Suppressor macrophage treated with lipopolysaccharide for 4 hours (primary cell): ENCODE measurements around the gene MAGI2.

Experiments used
- DNase-seq: peaks from one replicate; pipeline ENCODE4 v3.0.0-alpha.2; 2020

The MAGI2 gene

DNA sequence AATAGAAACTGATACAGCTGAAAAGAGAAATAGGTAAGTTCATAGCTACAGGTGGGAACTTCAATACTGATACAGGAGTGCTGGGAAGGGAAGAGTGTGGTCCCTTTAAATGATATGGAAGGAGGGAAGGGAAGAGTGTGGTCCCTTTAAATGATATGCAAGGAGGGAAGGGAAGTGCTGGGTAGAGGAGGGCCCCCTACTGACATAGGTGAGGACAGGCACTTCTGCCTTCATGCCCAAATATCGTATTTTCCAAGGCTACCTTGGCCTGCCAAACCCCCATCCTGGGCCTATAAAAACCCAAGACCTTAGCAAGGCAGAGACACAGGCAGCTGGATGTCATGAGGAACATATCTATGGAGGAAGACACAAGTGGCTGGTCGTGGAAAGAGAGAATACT is 92.3 kb downstream of the MAGI2 start:
- no peak for DNase-seq

DNA sequence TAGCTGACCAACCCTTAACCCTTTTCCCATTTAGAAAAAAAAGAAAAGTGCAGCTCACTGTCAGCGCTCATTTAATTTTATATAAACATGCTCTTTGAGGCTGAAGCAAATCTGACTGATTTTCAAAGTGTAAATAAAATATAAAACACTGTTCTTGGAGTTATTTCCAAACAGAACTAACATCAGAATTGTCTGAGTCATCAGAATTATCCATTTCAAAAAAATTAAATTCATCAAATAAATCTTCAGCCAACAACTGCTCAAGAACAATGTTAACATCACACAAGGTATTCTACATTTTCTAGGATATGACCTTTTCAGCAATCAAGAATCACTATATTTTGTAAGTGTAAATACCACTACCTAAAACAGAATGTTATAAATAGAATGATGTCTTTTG is 93.6 kb downstream of the MAGI2 start:
- DNase-seq: no peak

DNA sequence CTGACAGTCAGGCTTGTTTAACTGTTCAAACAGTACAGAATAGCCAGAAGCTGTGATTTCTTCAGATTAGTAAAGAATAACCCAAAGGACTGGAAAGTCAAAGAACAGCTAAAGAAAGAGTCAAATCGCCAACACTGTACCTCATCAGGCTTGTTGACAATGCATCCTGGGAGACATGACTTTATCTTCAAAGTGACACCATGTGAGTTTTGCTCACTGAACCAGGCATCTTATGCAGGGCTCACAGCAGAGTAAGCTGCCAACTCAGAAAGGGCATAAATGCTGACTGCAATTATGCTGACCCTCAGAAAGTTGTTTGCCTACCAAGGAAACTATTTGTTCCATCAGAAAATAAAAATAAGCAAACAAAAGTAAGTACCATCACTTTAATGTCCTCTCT is 96.4 kb downstream of the MAGI2 start:
- no peak for DNase-seq

DNA sequence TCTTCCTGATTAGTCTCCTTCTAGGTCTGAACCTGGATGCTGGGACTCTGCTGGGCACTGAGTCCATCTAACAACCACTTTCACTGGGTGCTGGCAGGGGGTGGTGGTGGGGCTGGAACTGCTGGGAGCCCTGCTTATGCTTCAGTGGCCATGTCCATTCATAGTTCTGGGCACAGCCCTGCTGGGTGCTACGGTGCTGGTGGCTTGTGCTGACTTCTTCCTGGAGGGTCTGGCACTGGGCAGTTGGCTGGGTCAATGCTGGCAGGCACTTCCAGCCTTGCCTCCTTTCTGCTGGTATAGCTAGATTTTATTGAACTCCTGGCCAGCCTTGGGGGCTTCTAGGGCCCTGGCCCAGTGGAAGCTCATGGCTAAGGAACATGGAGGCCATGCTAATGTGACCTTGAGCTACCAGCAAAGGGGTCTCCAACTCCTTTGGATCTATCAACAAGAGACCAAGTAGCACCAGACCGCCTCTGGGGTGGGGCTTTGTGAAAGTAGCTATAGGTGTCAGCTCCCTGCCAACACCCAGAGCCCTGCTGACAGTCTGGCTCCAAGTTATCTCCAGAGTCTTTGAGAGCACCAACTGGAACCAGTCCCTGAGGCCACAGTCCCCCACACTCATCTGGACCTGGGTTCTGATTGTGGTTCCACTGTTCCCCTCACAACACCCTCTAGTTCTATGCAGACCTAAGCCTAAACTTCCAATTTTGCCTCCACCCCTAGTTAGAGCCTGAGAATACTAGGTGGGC is 99.6 kb downstream of the MAGI2 start:
- no peak for DNase-seq

DNA sequence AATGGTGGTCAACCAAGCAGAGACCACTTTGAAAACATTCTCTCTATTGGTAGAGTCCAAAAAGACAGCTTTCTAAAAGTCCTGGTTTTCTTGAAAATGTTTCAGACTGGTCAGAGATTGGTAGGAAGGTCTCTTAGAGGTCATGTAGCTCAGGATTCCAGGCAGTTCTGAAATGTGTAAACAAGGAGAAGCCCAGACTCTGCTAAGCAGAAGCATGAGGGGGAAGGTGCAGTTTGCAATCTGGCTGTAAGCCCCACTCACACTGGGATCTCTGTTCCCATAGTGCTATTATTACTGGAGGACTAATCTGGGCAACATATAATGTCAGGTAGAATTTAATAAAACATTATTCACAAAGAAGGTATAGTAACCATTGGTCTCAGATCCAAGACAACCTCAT is 101.1 kb downstream of the MAGI2 start:
- DNase-seq: no peak

DNA sequence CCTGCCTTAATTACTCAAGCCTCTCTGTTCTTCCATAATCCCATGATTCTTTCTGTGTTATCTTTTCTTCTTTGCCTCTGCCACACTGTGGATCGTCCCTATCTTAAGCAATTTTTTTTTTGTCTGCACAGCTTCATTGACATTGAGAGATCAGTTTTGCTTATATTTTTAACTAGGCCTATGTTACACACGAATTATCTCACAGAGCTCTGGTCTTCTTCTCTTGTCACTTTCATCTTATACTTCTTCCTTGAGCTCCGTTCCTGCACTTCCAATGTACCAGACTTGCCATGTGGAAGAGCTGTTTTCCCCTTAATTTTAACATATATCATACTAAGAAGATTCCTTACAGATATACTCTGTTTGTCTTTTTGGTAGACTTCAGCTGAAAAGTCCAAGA is 106.1 kb downstream of the MAGI2 start:
- DNase-seq: no peak

DNA sequence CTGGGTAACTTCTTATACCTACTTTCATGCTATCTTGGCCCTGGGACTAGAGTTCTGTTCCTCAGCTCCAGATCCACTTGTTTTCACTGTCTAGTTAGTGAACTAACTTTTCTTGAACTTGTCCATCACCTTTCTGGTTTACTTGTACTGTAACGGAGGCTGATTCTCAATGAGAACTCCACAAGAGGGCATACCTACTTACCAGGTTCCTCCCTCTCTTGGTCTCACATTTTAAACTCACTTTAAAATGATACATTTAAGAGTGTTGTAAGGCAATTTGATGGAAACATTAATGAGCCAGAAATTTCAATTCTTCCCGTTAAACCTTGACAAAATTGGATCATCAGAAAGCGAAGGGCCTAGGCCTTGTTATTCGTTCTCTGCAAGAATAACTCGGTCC is 111.6 kb downstream of the MAGI2 start:
- DNase-seq: no peak

DNA sequence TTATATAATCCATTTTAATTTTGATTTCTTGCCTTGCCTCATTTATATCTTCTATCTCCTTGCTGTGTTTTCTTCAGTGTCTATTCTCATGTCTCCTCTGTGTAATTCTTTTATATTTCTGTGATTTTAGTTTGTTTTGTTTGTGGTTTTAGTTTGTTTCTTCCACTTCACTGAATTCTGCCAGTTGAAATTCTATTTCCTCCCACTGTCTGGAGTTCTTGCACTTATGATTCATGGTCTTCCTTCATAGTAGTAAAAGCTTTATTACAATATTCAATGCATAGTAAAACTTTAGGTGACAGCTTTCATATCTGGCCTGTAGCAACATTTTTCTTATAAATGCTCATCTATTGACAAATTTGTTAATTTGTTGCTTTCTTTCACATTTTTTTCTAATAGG is 113.3 kb downstream of the MAGI2 start:
- DNase-seq: no peak

DNA sequence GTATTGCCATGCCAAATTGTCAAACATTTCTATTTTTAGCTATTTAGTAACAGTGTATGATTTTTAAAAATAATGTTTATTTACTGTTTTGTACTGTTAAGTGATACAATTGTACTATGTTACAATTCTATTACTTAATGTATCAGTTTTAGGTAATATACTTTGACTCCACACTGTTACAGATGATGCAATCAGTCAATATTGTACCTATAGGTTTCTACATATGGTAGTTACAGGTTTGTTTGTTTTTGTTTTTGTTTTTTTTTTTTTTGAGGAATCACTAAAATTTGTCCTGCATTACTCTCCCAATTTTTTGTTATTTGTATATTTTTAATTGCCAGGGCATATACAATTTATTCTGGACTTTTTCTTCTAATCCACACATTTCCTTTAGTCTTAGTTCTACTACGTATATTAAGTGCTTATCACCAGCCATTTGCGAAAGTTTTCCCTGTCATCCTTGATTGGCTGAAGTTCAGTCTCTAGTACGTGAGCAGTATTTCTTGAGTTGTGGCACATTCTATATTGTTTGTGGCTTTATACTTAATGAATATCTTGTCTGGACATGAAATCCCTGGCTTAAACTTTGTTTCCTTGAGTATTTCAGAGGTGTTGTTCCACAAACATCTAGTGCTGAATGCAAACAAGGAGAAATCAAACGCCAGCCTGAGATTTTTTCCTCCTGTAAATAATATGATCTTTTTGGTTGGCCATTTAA is 114.1 kb downstream of the MAGI2 start:
- no peak for DNase-seq

DNA sequence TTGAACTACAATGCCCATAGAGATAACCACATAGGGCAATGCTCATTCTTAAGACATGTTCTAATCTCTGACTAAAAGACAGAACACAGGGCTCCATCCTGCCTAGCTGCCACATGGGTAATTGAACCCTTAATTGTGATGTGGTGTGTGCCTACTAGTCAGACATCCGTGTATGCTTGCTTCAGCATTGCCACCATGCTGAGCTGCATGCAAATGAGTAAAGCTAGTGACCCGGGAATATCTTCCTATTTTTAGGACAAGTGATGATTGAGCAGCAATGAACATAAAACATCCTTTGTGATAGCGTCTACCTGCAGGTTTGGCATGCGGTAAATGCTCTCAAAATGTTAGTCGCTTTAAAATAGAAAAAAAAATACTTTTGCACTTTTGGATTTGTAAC is 115.8 kb downstream of the MAGI2 start:
- DNase-seq: no peak

DNA sequence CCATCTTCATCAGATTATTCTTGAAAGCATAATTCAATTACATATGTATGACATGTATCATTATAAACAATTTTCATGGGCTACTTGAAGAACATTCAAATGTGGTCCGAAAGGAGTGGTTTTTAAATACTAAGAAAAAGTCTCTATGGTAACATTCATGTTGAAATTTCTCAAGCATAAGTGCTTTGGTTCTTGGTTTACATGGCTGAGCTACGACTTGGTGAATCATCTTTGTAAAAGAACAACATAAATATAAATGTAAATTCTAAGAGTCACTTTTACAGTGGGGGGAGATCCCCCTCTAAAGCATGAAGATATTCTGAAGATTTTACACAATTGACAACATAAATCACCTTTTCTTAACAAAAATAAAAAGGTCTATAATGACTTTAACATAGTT is 118.6 kb downstream of the MAGI2 start:
- no peak for DNase-seq

DNA sequence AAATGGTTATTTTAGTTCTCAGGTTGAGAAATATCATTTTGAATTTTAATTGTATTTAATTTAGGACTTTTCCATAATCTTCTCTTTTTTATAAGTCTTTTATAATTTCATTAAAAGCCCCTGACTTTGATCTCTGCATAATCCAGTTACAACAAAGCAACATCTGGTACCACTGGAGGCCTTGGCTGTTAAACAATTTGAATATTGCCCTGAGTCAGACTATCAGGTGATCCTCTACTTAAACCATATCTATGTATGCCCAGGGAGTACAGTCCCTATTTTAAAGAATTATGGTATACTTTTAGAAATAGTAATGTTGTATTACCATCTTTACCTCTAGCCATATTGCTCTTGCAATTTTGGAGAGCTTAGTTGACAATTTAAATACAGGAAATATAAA is 119.1 kb downstream of the MAGI2 start:
- no peak for DNase-seq

DNA sequence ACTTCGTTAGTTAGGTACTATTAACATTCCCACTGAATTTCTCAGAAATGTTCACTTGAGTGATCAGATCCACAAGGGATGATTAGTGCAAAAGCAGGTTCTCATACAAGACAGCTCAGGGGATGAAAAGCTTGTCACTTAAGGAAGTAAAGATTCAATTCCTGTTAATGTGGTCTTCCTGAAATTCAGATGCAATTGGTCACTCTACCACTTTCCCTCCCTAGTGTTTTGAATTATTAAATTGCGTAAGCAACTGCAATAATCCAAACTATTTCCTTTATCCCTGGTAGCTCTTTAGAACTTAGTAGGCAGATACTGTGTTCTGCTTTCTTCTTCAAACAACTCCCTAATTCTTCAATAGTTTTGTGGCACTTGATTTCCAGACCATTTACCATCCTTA is 121.4 kb downstream of the MAGI2 start:
- DNase-seq: no peak

DNA sequence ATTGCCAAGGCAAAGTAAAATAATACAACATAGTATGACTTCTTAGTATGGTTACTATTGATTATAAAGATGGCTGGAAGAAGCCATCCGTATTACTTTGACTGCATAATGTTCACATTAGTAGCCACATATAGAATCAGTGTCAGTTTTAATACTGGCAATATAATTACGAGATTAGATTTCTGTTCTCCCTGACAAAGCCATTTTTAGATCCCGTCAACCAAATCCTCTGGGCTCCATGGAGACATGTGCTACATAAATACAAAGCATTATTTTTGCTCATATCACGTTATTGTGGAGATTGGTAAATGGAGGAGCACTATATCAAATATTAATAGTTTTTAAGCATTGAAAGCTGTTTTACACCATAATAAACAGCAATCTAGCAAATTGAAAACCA is 124.0 kb downstream of the MAGI2 start:
- DNase-seq: no peak

DNA sequence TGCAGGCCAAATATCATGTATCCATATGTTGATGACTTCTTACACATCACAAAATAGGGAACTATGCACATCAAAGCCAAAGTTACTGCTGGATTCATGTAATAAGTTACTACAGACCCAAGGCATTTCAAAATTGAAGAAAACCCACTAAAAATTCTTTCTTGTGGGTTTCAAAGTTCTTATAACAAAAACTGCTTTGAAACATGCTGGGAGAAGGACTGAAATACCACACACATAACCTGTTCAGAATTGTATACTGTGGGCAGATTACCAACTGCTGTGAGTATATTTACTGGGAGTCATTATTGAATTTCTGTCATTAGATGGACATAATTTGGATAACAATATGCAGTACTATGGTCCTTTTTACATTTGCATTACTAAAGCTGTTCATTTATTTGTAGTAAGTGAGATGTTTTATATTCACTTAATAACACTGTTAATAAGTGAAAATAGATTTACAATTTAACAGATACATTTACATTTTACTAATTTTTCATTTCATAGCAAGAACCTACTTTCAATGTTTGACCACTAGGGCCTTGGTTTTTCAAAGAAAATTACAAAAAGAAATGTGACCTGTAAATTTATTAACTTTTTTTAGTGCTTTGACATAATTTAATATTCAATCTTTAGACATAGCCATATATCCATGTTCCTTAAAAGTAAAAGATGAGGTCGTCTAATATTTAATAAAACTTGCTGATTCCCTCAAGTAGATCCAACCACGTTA is 132.6 kb downstream of the MAGI2 start:
- no peak for DNase-seq

DNA sequence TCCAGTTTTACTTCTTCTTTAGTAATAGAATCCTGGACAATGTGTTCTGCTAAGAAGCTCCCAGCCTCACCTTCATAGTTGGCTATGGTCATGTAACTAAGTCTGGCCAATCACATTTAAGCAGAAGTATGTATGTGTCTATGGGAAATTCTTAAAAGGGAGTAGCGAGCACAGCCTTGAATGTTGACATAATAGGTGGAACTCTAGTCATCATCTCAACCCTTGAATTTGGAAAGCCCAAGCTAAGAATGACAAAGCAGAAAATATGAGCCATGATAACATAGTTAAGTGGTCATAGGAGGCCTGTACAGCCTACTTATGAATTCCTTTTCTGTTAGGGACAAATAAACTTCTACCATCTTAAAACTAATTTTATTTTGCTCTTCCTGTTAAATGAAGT is 134.1 kb downstream of the MAGI2 start:
- DNase-seq: no peak

DNA sequence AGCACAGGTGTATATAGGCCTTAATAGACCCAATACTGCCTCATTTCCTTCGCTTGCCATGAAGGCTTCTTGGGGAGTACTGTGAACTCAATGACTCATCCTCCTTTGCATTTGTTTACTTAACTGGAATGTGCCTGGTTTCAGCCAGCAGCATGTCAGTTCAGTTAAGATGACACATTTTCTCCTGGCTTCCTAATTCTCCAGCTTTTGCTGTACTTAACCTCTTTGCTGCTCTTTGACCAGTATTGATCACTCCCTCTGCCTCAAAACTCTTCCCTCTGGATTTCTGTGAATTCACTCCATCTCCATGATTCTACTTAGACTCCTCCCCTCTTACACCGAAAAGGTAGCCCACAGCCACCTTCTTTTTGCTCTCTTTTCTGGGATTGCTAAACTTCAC is 135.7 kb downstream of the MAGI2 start:
- DNase-seq: no peak

DNA sequence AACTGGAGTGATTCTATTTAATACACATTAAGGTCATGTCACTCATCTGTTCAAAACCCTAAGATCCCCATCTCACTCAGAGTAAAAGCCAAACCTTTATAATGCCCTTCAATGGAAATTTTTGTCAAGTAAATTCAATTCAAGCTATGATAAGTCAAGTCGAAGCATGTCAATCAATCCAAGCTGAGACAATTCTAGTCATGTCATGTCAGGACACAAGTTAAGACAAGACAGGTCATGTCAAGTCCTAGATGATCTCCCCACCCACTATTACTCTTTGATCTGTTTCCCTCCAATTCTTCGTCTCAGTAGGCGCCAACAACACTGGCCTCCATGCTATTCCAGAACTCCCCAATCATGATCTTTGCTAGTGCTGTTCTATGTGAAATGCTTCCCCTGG is 141.4 kb downstream of the MAGI2 start:
- no peak for DNase-seq

DNA sequence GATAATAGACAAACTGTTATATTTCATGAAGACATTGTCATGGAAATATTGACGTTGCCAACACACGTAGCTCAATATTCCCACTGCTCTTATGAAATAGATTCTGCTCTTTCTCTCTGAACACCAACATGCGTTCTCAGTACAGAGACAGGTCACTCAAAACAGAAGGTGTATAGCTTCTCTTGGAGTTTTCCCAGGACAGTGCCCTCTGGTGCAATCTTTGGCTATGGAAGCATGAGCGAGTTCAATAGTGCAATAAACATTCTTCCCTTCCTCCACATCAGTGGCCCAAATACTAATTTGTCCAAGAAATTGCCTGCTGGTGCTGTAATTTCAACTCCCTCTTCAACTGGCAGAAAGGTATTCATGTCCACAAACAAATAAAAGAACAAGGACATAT is 145.3 kb downstream of the MAGI2 start:
- DNase-seq: no peak

DNA sequence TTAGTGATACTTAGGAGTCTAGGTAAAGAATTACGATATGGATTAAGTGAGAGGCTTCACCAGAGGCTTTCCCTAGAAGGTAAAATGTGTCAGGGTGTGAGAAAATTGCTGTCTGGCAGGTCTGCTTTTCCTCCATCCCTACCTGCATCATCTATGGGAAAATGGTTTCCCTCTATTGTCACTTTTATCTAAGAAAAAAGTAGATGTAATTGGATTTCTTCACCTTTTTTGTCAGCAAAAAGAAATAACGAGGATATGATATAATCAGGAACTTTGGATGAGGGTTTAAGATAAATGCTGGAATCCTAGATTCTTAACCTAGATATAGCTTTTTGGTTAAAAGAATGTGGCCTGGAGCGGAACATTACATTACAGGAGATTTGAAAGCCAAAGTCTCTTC is 146.1 kb downstream of the MAGI2 start:
- DNase-seq: no peak

DNA sequence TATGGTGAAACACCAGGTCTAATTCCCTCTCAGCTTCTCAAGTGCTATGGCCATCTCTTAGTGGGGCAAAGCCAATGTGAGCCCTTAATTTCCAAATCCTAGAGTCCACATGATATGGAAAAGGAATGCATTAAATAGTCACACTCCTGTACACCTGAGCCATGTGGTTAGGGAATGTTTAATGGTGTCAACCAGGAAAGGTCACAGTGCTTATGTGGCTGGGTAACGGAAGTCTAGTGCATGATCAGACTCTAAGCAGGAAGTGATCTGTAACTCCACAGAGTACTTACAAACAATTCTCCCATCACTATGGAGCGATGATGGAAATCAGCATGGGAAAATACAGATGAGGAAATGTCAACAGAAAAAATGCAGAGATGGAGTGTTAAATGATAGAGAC is 148.8 kb downstream of the MAGI2 start:
- no peak for DNase-seq

DNA sequence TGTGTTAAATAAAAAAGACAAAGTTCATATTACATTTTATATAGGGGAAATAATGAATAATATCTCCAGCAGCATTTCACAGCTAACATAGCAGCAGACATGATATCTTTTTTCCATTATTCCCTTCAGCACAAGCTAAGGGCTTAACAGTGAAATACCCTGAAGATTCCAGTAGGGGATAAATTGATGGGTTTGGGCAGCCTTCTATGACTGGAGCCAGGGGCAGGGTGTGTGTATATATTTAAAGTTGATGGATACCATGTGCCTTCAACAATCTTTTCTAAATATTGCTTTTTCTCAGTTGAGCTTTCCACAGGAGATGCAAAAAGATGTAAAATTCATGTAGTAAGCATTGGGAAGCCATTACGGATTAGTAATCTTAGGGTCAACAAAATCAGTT is 151.2 kb downstream of the MAGI2 start:
- no peak for DNase-seq

DNA sequence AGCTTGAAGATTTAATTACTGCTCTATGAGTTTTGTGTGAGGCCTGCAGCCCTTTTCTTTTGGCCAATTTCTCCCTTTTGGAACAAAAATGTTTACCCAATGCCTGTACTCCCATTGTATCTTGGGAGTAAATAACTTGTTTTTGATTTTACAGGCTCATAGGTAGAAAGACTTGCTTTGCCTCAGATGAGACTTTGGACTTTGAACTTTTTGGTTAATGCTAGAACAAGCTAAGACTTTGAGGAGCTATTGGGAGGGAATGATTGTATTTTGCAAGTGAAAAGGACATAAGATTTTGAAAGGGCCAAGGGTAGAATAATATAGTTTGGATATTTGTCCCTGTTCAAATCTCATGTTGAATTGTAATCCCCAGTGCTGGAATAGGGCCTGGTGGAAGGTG is 152.0 kb downstream of the MAGI2 start:
- no peak for DNase-seq

DNA sequence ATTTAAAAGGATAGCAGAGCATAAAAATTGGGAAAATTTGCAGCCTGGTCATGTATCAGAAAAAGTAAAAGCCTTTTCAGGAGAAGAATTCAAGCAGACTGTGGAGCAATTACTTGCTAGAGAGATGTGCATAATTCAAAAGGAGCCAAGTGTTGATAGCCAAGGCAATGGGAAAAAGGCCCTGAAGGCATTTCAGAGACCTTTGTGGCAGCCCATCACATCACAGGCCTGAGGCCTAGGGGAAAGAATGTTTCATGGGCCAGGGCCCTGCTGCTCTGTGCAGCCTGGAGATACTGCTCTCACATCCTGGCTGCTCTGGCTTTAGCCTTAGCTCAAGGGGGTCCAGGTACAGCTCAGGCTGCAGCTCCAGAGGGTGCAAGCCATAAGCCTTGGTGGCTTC is 152.9 kb downstream of the MAGI2 start:
- DNase-seq: no peak
